HS-5 (cell line): Measurements from ENCODE around the gene CBY1.
"Not testable (repeated sequence)": the region's sequence is repeated elsewhere in the genome, so short reads cannot be mapped to it uniquely, and the experiment has no call there.

ENCODE experiments used
- DNase-seq: peaks from one replicate; pipeline ENCODE4 v3.0.0-alpha.2; 2012; ENCODE audit warnings: low read depth

CBY1 gene

DNA sequence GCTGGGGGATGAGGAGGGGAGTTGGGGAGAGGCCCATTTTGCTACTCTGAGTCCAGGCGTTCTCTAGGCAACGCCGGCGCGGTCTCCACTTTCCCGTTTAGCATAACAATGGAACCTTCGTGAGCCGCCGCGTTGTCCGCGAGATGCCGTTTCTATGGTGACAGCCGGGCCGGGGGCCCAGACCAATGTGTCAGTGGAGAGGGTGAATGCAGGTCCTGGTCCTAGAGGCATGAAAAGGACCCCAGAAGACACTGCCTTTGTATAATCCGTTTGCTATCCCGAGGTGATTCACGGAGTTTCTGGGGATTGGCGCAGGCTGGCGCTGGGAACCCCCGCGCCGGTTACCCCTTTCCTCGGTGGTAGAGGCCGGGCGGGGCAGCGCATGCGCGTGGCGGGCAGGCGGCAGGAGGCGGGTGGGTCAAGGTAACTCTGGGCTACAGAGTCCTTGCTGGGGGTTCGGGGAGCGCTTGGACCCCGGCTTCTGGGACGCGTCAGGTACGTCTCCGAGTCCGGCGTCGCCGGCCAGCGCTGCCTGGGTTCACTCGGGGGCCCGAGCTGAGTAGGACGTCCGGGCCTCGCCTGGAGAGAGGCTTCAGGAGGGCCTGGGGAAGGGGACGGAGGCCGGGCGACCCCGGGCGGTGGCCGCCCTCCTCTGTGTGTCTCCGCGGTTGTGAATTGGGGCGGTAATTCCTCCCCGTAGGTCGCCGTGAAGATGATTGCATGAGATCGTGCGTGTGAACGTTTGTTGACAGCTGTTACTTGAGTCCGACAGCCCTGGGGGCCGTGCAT is at the start of gene CBY1, which contains the start of gene FAM227A:
CBY1 (plus strand) TSS at position 383 of the 789 bp plus-strand sequence. CDS start 11,417 bp downstream, outside the sequence.
FAM227A (minus strand) TSS at position 137 of the 789 bp plus-strand sequence. CDS start 6,224 bp downstream, outside the sequence.
- peak; percentile 74 for DNase-seq

DNA sequence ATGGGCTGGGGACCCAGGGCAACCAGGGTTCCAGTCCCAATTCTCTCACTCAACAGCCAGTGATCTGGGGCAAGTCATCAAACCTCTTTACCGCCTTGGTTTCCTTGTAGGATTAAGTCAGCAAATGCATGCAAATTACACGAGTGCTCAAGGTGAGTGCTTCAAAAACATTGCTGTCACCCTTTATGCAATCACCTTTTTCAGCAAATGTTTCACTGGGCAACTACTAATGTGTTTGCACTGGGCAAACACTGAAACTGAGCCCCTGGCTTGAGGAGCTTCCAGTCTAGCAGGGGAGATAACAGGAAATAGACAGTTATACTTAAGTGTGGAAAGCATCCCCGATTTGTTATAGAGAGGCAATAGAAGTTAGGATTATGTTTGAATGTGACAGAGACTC is 48.8 kb upstream of the CBY1 start:
- DNase-seq: no peak

DNA sequence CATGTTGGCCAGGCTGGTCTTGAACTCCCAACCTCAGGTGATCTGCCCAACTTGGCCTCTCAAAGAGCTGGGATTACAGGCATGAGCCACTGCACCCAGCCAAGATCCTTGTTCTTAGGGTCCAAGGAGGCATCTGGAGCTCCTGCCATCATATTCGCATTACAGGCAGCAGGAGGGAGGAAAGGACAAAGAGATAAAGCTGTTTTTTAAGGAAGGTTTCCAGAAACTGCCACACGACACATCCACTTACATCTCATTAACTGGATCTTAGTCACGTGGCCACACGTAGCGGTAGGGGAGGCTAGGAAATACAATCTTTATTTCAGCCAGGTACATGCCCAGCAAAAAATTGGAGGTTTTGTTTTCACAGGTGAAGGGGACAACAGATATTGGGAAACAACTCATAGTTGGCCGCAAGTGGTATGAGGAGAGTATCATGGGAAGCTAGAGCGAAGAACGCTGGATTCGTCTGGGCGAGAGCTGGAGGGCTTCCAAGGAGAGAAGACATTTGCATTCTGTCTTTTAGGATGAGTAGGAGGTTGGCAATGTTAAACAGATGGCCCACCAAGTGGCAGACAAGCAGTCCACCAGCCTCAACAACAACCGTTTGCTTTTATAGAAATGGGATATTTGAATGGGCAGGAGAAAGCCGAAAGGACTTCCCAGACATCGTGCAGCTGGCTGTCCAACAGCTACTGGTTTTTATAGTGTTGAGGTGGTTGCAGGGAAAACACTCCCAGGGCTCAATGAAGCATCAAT is 47.3 kb upstream of the CBY1 start:
- DNase-seq: no peak

DNA sequence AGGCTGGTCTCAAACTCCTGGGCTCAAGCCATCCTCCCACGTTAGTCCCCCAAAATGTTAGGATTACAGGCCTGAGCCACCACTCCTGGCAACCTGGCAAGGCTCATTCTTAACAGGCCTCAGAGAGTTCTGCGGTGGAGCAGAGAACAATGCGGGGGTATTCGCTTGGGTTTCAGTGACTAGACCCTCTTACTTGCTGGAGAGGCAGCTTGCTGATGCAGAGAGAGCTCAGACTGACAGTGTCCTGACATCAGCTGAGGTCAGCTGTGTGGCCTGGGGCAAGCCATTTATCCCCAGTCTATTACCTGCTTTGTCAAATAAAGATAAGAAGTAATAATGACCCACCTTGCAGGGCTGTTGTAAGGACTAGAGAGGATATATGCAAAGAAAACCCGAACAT is 46.2 kb upstream of the CBY1 start:
- DNase-seq: no peak

DNA sequence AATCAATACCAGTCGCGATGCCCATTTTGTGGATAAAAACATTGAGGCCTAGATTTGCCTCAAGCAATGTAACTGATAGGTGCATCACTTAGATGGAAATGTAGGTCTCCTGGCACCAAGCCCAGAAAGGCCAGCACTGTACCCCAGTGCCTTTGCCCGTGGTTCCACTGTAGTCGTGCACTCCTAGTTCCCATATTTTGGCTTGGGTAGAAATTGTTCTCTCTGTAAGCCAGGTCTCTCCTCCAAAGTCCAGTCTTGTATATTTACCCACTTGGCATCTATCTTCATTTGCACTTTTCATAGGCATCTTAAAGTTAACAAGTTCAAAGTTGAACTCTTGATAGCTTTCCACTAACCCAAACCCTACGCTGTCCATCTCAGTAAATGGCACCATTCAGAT is 44.9 kb upstream of the CBY1 start:
- no peak for DNase-seq

DNA sequence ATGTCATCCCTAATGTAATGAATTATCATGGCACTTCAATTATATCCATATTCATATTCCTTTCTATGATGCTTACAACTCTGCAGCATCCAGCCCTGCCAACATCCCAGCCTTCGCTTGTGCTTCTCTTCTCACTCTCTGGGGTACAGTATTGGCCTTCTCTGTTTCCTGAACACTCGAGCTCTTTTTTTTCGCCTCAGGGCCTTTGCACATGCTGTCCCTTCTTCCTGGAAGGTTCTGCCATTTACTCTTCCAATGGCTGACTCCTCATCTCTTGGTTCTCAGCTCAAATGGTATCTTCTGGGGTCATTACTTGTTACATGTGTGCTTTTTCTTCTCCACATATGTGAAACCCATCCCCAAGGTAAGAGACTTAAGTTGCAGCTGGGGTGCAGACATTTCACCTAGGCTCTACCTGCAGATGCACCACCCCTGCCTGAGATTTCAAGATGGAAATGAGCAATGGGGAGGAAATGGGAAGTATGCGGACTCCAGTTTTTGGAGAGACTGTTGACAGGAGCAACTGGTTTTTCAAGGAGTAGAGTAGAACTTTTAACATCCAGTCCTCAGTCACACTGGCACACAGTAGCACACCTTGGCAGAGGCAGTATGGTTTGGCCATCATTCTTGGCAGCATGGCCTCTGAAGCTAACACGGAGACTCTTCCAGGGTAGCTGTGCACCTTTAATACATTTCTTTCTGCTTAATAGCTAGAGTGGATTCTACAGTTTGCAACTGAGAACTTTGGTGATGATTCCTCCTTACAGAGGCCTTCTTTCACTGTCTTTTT is 44.0 kb upstream of the CBY1 start:
- DNase-seq: no peak

DNA sequence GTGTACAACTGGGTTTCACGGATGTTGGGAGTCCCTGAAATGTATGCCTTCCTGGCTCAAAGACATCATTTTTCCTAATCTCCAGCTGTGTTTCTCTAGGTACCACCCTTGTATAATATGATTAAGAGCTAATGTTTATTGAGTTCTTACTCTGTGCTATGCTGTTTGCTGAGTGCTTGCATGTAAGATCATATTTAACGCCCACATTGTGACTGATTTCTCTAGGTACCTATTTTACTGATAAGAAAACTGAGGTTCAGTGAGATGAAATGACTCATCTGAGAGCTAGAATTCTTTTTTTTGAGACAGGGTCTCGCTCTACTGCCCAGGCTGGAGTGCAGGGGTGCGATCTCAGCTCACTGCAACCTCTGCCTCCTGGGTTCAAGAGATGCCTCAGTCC is 42.9 kb upstream of the CBY1 start:
- no peak for DNase-seq

DNA sequence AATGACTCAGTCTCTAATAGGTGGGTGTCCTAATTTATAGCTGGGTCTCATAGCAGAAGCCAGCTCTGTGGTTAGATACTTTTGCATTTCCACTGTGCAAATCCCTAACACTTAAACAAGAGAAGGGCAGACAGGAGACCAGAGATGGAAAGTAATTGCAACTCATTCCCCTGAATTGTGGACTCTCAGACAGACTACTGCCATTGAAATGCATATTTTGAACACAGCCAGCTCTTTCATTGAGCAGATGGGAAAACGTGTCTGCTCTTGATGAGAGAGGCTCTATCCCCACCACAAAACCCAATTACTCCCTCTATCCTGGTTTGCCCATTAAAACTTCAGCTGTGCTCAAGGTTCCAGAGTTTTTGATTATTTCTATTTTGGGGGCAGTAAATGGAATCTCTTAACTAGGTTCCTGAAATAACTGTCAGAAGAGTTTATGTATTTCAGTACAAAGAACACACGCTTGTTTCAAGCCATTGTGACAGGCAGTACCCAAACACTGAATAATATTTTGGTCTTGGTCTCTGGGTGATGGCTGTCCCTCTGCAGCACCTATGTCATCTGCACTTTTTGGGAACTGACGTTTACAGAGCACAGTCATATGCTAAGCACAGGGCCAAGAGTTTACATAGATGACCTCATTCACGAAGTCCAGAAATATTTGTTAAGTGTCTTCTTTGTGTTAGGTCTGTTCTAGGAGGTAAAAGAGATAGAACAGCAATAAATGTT is 41.9 kb upstream of the CBY1 start:
- DNase-seq: no peak

DNA sequence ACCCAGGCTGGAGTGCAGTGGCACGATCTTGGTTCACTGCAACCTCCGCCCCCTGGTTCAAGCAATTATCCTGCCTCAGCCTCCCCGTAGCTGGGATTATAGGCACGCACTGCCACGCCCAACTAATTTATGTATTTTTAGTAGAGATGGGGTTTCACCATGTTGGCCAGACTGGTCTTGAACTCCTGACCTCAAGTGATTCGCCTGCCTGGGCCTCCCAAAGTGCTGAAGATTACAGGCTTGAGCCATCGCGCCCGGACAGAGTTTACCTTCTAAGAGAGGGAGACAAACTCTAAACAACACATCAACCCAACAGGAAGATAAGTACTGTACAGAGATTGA is 41.4 kb upstream of the CBY1 start:
- not testable (repeated sequence) for DNase-seq

DNA sequence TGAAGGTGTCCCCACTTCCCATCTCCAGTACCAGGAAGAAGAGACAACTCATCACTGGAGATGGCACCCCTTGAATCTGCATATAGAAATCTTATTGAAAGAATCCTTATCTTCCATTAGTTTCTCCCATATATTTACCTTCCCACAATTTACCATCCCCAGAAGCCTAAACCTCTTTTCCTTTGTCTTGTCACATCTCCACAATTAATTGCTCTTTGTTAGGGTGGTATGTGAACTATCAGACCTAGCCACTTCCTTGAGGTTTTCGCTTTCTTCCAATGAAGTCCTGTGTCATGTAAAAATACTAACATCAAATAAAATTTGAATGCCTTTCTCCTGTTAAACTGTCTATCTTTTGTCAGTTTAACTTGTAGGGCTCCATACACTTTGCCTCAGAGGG is 38.2 kb upstream of the CBY1 start:
- DNase-seq: no peak

DNA sequence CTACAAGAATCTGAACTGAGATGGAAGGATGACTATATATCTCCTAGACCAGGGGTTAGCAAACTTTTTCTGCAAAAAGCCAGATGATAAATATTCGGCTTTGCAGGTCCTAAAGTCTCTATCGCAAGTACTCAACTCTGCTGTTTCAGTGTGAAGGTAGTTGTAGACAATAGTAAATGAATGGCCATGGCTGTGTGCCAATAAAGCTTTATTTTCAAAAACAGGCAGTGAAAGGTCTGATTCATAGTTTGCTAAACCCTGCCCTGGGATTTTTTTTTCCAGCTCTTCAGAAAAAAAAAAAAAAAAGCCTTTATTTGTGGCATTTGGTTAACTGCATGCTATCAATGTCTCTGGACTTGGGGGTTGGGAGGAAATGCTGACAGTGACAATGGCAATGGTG is 37.8 kb upstream of the CBY1 start:
- DNase-seq: no peak

DNA sequence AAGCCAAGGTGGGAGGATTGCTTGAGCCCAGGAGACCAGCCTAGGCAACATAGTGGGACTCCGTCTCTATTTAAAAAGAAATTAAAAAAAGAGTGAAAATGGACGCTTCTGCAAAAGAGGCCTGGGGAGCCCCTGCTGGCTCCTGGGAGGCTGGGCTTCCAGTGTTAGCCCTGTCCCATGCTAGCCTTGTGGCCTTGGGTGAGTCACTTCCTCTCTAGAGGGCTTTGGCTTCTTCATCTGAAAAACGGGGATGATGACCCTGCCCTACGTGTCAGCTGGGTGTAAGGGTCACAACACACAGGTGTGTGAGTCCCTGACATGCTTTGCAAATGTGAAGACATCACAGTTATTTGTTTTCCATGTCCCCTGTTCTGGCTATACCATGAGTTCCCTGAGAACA is 33.1 kb upstream of the CBY1 start:
- no peak for DNase-seq

DNA sequence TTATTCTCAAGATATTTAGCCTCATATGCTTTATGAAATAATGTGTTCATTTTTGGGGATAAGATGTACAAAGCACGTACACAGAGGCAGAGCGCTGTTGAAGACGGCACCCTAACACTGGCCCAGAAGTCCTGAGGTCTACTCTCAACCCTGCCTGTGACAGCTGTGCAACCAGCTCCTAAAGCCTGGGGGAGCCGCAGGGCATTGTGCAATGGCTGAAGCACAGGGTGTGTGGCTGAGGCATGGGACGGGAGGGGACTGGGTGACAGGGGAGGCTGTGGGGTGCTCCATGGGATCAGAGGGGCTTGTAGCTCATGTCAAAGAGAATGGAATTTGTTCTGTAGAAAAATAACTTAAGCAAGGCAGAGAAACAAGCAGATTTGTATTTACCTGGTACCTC is 28.0 kb upstream of the CBY1 start:
- no peak for DNase-seq

DNA sequence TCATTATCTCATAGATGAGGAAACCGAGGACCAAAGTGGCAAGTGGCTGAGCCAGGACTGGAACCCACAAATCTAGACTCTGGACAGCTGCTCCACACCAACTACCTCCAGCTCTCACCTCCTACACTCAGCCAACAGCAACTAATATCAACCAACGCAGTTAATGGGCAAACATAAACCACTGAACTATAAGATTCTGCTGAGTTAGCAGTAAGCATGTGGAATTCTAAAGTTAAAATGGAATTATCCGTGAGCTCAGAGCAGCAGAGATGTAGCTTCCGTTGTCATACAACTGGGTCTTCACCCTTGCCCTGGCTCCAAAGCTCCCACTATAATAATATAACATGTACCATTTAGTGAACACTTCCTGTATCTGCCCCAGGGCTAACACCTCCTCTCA is 27.3 kb upstream of the CBY1 start:
- DNase-seq: no peak

DNA sequence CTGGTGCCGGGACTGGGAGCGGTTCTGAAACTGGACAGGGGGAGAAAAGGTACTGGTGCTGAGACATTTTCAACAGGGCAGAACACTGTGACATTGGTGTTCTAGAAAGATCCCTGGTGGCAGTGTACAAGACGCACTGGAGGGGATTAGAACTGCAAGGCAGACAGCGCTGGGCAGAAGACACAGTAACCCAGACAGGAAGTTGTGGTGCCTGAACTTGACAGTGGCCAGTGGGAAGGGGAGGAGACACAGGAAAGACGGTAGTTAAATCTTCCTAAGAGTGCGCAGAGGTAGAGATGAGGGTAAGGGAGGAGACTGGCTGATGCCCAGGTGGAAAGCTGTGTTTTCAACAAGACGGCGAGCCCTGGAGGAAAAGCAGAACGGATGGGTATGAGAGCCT is 24.7 kb upstream of the CBY1 start:
- DNase-seq: no peak

DNA sequence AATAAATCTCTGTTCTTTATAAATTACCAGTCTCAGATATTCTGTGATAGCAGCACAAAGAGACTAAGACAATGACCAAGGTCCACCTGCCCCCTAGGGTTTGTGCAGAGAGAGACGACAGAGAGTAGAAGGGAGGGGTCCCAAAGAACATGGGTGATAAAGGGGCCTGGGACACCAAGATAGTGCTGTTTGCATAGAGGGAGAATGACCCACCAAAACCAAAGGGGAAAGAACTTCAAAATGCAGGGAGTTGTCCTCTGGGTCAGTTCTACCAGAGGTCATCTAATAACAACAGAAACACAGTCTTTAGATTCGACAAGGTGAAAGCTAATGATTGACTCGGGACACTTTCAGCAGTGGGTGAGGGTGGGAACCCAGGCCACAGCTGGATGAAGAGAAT is 23.9 kb upstream of the CBY1 start:
- no peak for DNase-seq

DNA sequence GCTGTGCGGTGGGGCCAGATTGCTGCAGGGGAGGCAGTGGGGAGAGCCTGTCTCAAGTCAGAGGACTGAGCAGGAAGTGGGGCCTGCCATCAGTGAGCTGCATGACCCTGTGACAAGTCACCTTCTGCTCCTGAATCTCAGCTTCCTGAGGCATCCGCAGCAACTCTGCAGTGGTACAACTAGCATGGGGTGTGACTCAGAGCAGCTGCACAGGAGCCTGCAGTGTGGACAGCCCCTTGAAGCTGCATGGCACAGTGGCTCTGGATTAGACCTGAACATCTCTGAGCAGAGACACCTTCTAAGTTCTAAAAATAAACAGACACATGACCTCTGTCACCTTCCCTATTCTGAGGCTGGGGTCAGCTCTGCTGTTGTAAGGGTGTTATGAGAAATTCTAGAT is 18.2 kb upstream of the CBY1 start:
- no peak for DNase-seq

DNA sequence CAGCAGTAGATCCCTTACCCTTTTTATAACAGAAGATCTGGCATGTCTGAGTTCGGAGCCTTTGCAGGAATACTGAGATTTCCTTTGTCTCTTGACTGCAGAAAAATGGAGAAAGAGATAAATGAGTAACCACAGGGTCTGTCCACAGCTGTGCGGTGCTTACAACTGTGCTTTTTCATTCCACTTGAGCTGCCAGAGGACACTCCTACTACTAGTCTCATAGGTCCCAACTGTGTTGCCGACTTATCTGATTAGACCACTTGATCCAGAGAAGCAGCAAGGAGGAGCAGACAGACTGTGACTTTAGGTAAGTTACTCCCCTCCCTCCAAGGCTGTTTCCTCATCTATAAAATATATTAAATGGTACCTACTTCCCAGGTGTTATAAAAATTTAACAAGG is 17.7 kb upstream of the CBY1 start:
- DNase-seq: no peak

DNA sequence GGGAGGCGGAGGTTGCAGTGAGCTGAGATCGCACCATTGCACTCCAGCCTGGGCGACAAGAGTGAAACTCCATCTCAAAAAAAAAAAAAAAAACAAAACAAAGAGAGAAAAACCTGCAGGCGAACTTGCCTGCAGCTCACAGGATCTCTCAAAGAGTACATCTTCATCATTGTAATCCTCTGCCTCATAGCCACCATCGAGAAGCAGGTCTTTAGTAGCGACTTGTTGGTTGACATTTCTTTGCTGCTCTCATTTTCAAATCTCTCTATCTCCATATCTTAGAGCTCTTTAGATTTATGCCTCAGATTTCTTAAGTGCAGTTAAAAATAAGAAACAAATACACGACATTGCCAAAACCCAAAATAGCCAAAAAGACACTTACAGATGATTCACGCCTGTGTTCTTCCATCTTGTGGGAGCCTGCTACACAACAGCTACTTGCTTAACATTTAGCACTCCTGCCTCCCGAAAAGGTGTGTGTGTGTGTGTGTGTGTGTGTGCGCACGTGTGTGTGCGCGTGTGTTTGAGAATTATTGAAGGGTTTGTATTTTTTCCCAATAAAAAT is 14.9 kb upstream of the CBY1 start:
- no peak for DNase-seq

DNA sequence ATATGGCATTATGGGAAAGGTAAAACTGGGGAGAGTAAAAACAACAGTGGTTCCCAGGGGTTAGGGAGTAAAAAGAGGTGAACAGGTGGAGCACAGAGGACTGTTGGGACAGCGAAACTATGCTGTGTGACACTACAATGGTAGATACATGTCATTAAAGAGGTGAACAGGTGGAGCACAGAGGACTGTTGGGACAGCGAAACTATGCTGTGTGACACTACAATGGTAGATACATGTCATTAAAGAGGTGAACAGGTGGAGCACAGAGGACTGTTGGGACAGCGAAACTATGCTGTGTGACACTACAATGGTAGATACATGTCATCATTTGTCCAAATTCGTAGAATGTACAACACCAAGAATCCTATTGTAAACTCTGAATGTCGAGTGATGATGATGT is 12.2 kb upstream of the CBY1 start:
- DNase-seq: not testable (repeated sequence)

DNA sequence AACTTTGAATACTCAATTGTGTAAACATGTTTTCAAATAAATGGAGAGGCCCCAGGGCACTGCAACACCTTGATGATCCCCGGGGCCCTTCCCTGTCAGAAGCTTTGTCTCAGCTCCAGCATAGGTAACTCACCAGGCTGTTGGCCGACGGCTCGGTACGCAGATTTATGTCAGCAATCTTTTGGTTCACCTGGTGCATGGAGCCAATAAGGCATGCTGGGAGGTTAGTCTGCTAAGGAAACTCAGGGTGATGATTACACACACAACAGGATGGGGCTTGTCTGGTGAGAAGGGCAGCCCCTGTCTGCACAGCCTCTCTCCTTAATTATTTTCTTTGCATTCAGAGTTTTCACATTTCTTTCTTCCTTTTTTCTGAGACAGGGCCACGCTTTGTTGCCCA is 11.0 kb upstream of the CBY1 start:
- no peak for DNase-seq
